ENCODE results near the gene KRT84.

The KRT84 gene

GRCh38 chr12:52377266-52377665 lies 8.2 kb downstream of the KRT84 start:
- no peaks in the 10 kb centered on the region for H3K27me3 ChIP-seq (ENCODE audit: insufficient read depth, low read length, poor library complexity, severe bottlenecking)
- H3K4me3 ChIP-seq (ENCODE audit: low read length, poor library complexity, severe bottlenecking) = no peak overlapping the region
- H3K9me3 ChIP-seq (ENCODE audit: insufficient read depth, low read depth, low read length) = no peaks in the 10 kb centered on the region
- no peak overlapping the region for H3K9ac ChIP-seq (ENCODE audit: low read depth, low read length, poor library complexity, severe bottlenecking)
- no peaks in the 10 kb centered on the region for H3K79me2 ChIP-seq (ENCODE audit: insufficient read depth, low read length)
- no peaks in the 10 kb centered on the region for H4K20me1 ChIP-seq (ENCODE audit: insufficient read depth, low read length, poor library complexity, severe bottlenecking)
- no peaks in the 10 kb centered on the region for H3F3A ChIP-seq (ENCODE audit: low read depth)
- H3K4me2 ChIP-seq (ENCODE audit: low read depth, low read length, poor library complexity, severe bottlenecking) = no peak overlapping the region
- no peak for TF ChIP-seq CTCF (conservative IDR thresholded peaks at IDR 0.05; ENCODE audit: low read length)
- TF ChIP-seq EZH2phosphoT487 (IDR thresholded peaks at IDR 0.05; ENCODE audit: borderline replicate concordance) = no peak
- no peaks in the 10 kb centered on the region for H3K9me2 ChIP-seq (replicated peaks; ENCODE audit: low read depth, low read length)
- H3K4me1 ChIP-seq (ENCODE audit: insufficient read depth, low read length, poor library complexity, severe bottlenecking) = peaks cover 3% of the 10 kb centered on the region
- no peak overlapping the region for H2AFZ ChIP-seq (ENCODE audit: low read length)
- H3K36me3 ChIP-seq (ENCODE audit: insufficient read depth, low read length) = no peaks in the 10 kb centered on the region

- Histone ChIP-seq H3K4me1 (ENCODE audit: insufficient read depth, low read length, poor library complexity, severe bottlenecking) (no peaks in the 10 kb centered on the region), H3K9me3 (ENCODE audit: insufficient read depth, low read depth, low read length) (no peaks in the 10 kb centered on the region), H4K20me1 (ENCODE audit: insufficient read depth, low read length, poor library complexity, severe bottlenecking) (no peaks in the 10 kb centered on the region), H3K9ac (ENCODE audit: low read depth, low read length, poor library complexity, severe bottlenecking) (no peak overlapping the region), H3K9me2 (replicated peaks; ENCODE audit: low read depth, low read length) (no peaks in the 10 kb centered on the region), H2AFZ (ENCODE audit: low read length) (no peak overlapping the region), H3K79me2 (ENCODE audit: insufficient read depth, low read length) (no peaks in the 10 kb centered on the region), H3K4me2 (ENCODE audit: low read depth, low read length, poor library complexity, severe bottlenecking) (no peak overlapping the region), H3F3A (ENCODE audit: low read depth) (no peaks in the 10 kb centered on the region), H3K36me3 (ENCODE audit: insufficient read depth, low read length) (no peaks in the 10 kb centered on the region), H3K27me3 (ENCODE audit: insufficient read depth, low read length, poor library complexity, severe bottlenecking) (no peaks in the 10 kb centered on the region), H3K4me3 (ENCODE audit: low read length, poor library complexity, severe bottlenecking) (no peak overlapping the region)
- TF ChIP-seq CTCF (conservative IDR thresholded peaks at IDR 0.05; ENCODE audit: low read length) (peak; percentile 85), EZH2phosphoT487 (IDR thresholded peaks at IDR 0.05; ENCODE audit: borderline replicate concordance) (no peak)
These were observed 13.0 kb downstream of the KRT84 start for GRCh38 chr12:52372216-52373154.

- Histone ChIP-seq H3K4me2 (ENCODE audit: low read depth, low read length, poor library complexity, severe bottlenecking) (no peak overlapping the region), H3K9me3 (ENCODE audit: insufficient read depth, low read depth, low read length) (no peaks in the 10 kb centered on the region), H3K27me3 (ENCODE audit: insufficient read depth, low read length, poor library complexity, severe bottlenecking) (no peaks in the 10 kb centered on the region), H3K4me1 (ENCODE audit: insufficient read depth, low read length, poor library complexity, severe bottlenecking) (no peaks in the 10 kb centered on the region), H3K79me2 (ENCODE audit: insufficient read depth, low read length) (no peaks in the 10 kb centered on the region), H3K4me3 (ENCODE audit: low read length, poor library complexity, severe bottlenecking) (no peak overlapping the region), H2AFZ (ENCODE audit: low read length) (no peak overlapping the region), H4K20me1 (ENCODE audit: insufficient read depth, low read length, poor library complexity, severe bottlenecking) (no peaks in the 10 kb centered on the region), H3K36me3 (ENCODE audit: insufficient read depth, low read length) (no peaks in the 10 kb centered on the region), H3K9ac (ENCODE audit: low read depth, low read length, poor library complexity, severe bottlenecking) (no peak overlapping the region), H3K9me2 (replicated peaks; ENCODE audit: low read depth, low read length) (no peaks in the 10 kb centered on the region), H3F3A (ENCODE audit: low read depth) (no peaks in the 10 kb centered on the region)
- TF ChIP-seq EZH2phosphoT487 (IDR thresholded peaks at IDR 0.05; ENCODE audit: borderline replicate concordance) (no peak), CTCF (conservative IDR thresholded peaks at IDR 0.05; ENCODE audit: low read length) (no peak)
These were observed 13.7 kb downstream of the KRT84 start for GRCh38 chr12:52371716-52372115.
